ENCODE results near the gene CDH13. TPM values are rescaled to one million over a fixed set of nuclear protein-coding genes. Genes with fewer than 3 reads are reported as not detected.

Gene CDH13
- total RNA-seq, 1 experiment from 2014 or later = 2.1 TPM

GRCh38 chr16:83599789-83600462 lies 973.2 kb downstream of the CDH13 start:
- no peaks in the 10 kb centered on the region for H3K36me3 ChIP-seq (ENCODE audit: insufficient read depth, low read length, poor library complexity, severe bottlenecking)
- ChIA-PET CTCF (no interaction called here), POLR2A (ENCODE audit: low non-redundant PET) (no interaction called here)
- TF ChIP-seq EZH2 (IDR thresholded peaks at IDR 0.05; ENCODE audit: borderline replicate concordance, low read depth, low read length, poor library complexity, severe bottlenecking) (no peak), CTCF (conservative IDR thresholded peaks at IDR 0.05; ENCODE audit: low read depth, low read length) (no peak)
- no peaks in the 10 kb centered on the region for H3K4me1 ChIP-seq (ENCODE audit: insufficient read depth, low read length, poor library complexity, severe bottlenecking)
- no peaks in the 10 kb centered on the region for H3K9me3 ChIP-seq (ENCODE audit: low read depth, low read length, poor library complexity, severe bottlenecking)
- intact Hi-C loops (cut with micrococcal nuclease; ENCODE audit: unreplicated experiment) = no loop called here
- no TSS peak for BruUV-seq (replicated peaks)
- DNase-seq (ENCODE audit: low spot score) = no peak
- H3K4me3 ChIP-seq (ENCODE audit: low read depth, low read length, poor library complexity, severe bottlenecking) = no peak overlapping the region
- no peak overlapping the region for H3K27ac ChIP-seq (ENCODE audit: low read depth, low read length, poor library complexity, severe bottlenecking)
- peaks cover 64% of the 10 kb centered on the region for H3K27me3 ChIP-seq (replicated peaks; ENCODE audit: insufficient read depth, low read depth, low read length, poor library complexity)

GRCh38 chr16:83602761-83603722 lies 976.3 kb downstream of the CDH13 start:
- H3K36me3 ChIP-seq (ENCODE audit: insufficient read depth, low read length, poor library complexity, severe bottlenecking) = no peaks in the 10 kb centered on the region
- no TSS peak for BruUV-seq (replicated peaks)
- no peak for TF ChIP-seq CTCF (conservative IDR thresholded peaks at IDR 0.05; ENCODE audit: low read depth, low read length)
- no peak for TF ChIP-seq EZH2 (IDR thresholded peaks at IDR 0.05; ENCODE audit: borderline replicate concordance, low read depth, low read length, poor library complexity, severe bottlenecking)
- DNase-seq (ENCODE audit: low spot score) = no peak
- ChIA-PET POLR2A (ENCODE audit: low non-redundant PET) (no interaction called here), CTCF (no interaction called here)
- intact Hi-C loops (cut with micrococcal nuclease; ENCODE audit: unreplicated experiment) = no loop called here
- no peak overlapping the region for H3K4me3 ChIP-seq (ENCODE audit: low read depth, low read length, poor library complexity, severe bottlenecking)
- no peaks in the 10 kb centered on the region for H3K4me1 ChIP-seq (ENCODE audit: insufficient read depth, low read length, poor library complexity, severe bottlenecking)
- H3K9me3 ChIP-seq (ENCODE audit: low read depth, low read length, poor library complexity, severe bottlenecking) = no peaks in the 10 kb centered on the region
- no peak overlapping the region for H3K27ac ChIP-seq (ENCODE audit: low read depth, low read length, poor library complexity, severe bottlenecking)
- peaks cover 63% of the 10 kb centered on the region for H3K27me3 ChIP-seq (replicated peaks; ENCODE audit: insufficient read depth, low read depth, low read length, poor library complexity)

GRCh38 chr16:83603723-83604570 lies 977.2 kb downstream of the CDH13 start:
- no peak overlapping the region for H3K4me3 ChIP-seq (ENCODE audit: low read depth, low read length, poor library complexity, severe bottlenecking)
- no peaks in the 10 kb centered on the region for H3K36me3 ChIP-seq (ENCODE audit: insufficient read depth, low read length, poor library complexity, severe bottlenecking)
- BruUV-seq (replicated peaks) = no TSS peak
- TF ChIP-seq EZH2 (IDR thresholded peaks at IDR 0.05; ENCODE audit: borderline replicate concordance, low read depth, low read length, poor library complexity, severe bottlenecking) (no peak), CTCF (conservative IDR thresholded peaks at IDR 0.05; ENCODE audit: low read depth, low read length) (no peak)
- intact Hi-C loops (cut with micrococcal nuclease; ENCODE audit: unreplicated experiment) = no loop called here
- ChIA-PET CTCF (no interaction called here), POLR2A (ENCODE audit: low non-redundant PET) (no interaction called here)
- DNase-seq (ENCODE audit: low spot score) = no peak
- H3K9me3 ChIP-seq (ENCODE audit: low read depth, low read length, poor library complexity, severe bottlenecking) = no peaks in the 10 kb centered on the region
- no peak overlapping the region for H3K27ac ChIP-seq (ENCODE audit: low read depth, low read length, poor library complexity, severe bottlenecking)
- H3K4me1 ChIP-seq (ENCODE audit: insufficient read depth, low read length, poor library complexity, severe bottlenecking) = no peaks in the 10 kb centered on the region
- H3K27me3 ChIP-seq (replicated peaks; ENCODE audit: insufficient read depth, low read depth, low read length, poor library complexity) = peaks cover 65% of the 10 kb centered on the region

Measured in A673 (cell line).